NCI-H510A treated with DMSO at 0.1 percent for 48 hours (cell line): ENCODE data around the gene MSL1.

Source experiments
- DNase-seq: peaks from one replicate; lab custom pipeline; 2025; lab: John Stamatoyannopoulos, UW

Gene MSL1

GRCh38 chr17:40174514-40174913 is 52.7 kb downstream of the MSL1 start:
- DNase-seq, result no peak

DNA sequence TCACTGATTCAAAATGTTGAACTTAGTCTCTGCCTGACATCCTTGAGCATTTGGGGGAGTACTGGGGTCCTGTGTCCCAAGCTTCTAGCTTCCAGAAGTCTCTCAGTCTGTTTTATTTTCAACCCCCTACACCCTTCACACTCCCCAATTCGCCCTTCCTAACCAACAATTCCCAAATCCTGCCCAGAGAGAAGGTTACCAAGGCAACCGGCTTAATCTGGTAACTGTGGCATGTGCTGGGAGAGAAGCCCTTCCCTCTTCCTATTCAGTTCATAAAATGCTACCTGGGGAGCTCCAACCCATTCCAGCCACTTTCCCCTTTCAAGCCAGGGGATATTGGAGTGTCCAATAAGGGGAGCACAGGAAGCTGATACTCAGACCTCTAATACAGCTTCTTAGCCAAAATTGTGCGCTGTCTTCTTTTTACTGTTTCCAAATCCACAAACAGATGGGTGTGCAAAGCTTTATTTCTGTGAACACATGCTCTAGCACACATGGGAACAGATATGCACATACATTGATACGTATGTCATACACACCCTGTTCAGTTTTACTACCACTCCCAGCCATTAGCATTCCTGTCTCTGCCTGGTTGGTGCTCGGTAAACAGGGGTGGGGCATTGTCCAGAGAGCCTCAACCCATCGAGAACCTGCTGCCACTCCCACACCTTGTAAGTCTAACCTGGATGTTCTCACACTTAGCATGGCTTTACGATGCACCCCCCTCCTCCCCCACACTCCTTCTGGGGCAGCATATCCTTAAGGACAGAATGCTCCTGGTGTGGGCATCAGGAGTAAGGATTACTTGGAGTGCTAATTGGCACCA is 54.4 kb downstream of the MSL1 start:
- DNase-seq, result peak; percentile 83

GRCh38 chr17:40176754-40177110 is 55.0 kb downstream of the MSL1 start:
- peak; percentile 83 for DNase-seq

DNA sequence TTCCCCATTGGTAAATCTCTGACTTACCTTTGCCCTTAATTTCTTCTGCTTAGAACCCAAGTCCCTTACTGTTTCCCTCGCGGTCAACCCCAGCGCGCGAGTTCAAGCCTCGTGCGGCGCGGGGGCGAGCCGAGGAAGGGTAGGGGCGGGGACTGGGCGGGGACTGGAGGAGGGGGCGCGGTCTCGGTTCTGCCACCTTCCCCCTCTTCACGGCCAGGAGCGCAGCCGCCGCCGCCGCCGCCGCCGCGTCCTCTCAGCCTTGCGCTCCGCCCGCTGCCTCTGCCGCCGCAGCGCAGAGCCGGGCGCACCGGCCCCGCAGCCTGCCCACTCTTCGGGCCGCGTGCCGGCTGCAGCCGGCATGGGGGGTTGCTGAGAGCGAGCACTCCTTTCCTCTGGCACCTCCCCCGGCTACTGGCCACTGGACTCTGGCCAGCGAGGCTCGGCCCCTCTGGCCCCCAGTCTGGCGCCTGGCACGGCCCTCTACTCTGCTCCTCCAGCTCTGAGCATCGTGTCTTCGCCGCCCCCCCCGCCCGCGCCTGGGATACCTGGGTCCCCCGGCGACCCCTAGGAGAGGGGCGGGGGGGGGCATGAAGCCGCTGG is 55.6 kb downstream of the MSL1 start, which contains the start of gene RAPGEFL1:
Gene RAPGEFL1, plus strand, starts transcription at position 196 of the 600 bp plus-strand sequence. Its CDS starts 392 bp downstream, at position 588.
- peak; percentile 79 for DNase-seq

- DNase-seq, result no peak
Measured at GRCh38 chr17:40178021-40178601, 56.3 kb downstream of the MSL1 start.

- no peak for DNase-seq
Measured at GRCh38 chr17:40178660-40179059, 56.9 kb downstream of the MSL1 start.

- no peak for DNase-seq
Measured at GRCh38 chr17:40179923-40180659, 58.3 kb downstream of the MSL1 start.

DNA sequence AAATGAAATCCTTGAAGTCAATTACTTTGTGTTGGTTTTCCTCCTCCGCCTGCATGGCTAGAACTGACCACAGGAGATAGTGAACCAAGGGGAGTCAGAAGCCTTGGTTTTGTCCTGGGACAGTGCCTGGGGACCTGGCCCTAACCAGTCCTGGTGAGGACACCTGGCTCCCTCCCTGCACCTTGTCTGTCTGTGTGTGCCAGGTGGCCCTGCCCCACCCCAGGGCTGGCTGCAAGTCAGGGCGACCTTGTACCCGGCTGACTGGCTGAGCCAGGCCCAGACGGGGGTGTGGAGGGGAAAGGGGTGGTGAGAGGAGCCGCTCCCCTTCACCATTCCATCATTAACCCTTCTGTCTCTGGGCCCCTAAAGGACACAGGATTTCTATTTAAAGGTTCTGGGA is 58.9 kb downstream of the MSL1 start:
- no peak for DNase-seq

DNA sequence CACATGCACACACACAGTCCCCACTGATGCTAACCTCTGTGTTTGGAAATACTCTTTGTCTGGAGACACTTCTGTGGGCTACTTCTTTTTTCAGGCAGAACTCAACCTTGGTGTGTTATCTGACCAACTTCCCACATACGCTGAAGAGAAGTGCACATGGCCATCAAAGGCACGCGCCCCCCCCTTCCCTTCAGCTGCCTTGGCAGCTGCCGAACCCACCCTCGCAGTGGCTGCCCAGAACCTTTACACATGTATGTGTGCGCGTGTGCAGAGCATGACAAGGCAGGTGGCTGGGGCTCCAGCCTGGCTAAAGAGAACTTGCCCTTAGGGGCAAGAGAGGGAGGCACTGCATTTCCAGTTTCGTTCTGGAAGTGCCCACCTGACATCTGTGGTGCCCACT is 59.4 kb downstream of the MSL1 start:
- no peak for DNase-seq

GRCh38 chr17:40182606-40183005 is 60.8 kb downstream of the MSL1 start:
- DNase-seq, result no peak
